ENCODE results near the gene CCDC127. TPM values are rescaled to one million over a fixed set of nuclear protein-coding genes. Genes with fewer than 3 reads are reported as not detected.
A peak's percentile ranks its signal among the peaks of the same experiment; 100 is the strongest.

Gene CCDC127
- total RNA-seq, 1 donor = 4.3 TPM

GRCh38 chr5:189976-190365 lies 28.0 kb downstream of the CCDC127 start:
- peak; percentile 30 for DNase-seq (ENCODE audit: insufficient read length, low spot score, missing footprints)
- Histone ChIP-seq H3K27me3 (ENCODE audit: insufficient read depth, low read length) (peaks cover 36% of the 10 kb centered on the region), H3K27ac (ENCODE audit: low read depth, low read length) (no peak overlapping the region), H2AFZ (ENCODE audit: low read length) (no peak overlapping the region), H3K4me3 (ENCODE audit: insufficient read depth, low read length) (no peak overlapping the region), H3K79me2 (ENCODE audit: insufficient read depth, low read length) (no peaks in the 10 kb centered on the region), H3K9me3 (ENCODE audit: low read depth, low read length) (no peaks in the 10 kb centered on the region), H3K4me1 (ENCODE audit: insufficient read depth, low read length) (peaks cover 4% of the 10 kb centered on the region), H4K20me1 (ENCODE audit: insufficient read depth, low read length) (peaks cover 4% of the 10 kb centered on the region), H3K36me3 (ENCODE audit: insufficient read depth, low read length) (no peaks in the 10 kb centered on the region), H3K4me2 (ENCODE audit: insufficient read depth, low read length) (no peak overlapping the region)
- no peak for TF ChIP-seq CTCF (IDR thresholded peaks at IDR 0.05; ENCODE audit: extremely low read depth, low read depth, low read length)

GRCh38 chr5:189486-189885 lies 28.5 kb downstream of the CCDC127 start:
- Histone ChIP-seq H3K4me1 (ENCODE audit: insufficient read depth, low read length) (peaks cover 4% of the 10 kb centered on the region), H3K36me3 (ENCODE audit: insufficient read depth, low read length) (no peaks in the 10 kb centered on the region), H3K4me3 (ENCODE audit: insufficient read depth, low read length) (no peak overlapping the region), H3K79me2 (ENCODE audit: insufficient read depth, low read length) (no peaks in the 10 kb centered on the region), H4K20me1 (ENCODE audit: insufficient read depth, low read length) (peaks cover 4% of the 10 kb centered on the region), H2AFZ (ENCODE audit: low read length) (no peak overlapping the region), H3K9me3 (ENCODE audit: low read depth, low read length) (no peaks in the 10 kb centered on the region), H3K27ac (ENCODE audit: low read depth, low read length) (no peak overlapping the region), H3K4me2 (ENCODE audit: insufficient read depth, low read length) (no peak overlapping the region), H3K27me3 (ENCODE audit: insufficient read depth, low read length) (peaks cover 36% of the 10 kb centered on the region)
- TF ChIP-seq CTCF (IDR thresholded peaks at IDR 0.05; ENCODE audit: extremely low read depth, low read depth, low read length) = no peak
- no peak for DNase-seq (ENCODE audit: insufficient read length, low spot score, missing footprints)

- Histone ChIP-seq H3K4me1 (ENCODE audit: insufficient read depth, low read length) (peaks cover 4% of the 10 kb centered on the region), H3K27me3 (ENCODE audit: insufficient read depth, low read length) (peaks cover 34% of the 10 kb centered on the region), H3K36me3 (ENCODE audit: insufficient read depth, low read length) (no peaks in the 10 kb centered on the region), H3K4me2 (ENCODE audit: insufficient read depth, low read length) (peak overlapping the region; percentile 80), H3K4me3 (ENCODE audit: insufficient read depth, low read length) (peak overlapping the region; percentile 31), H3K79me2 (ENCODE audit: insufficient read depth, low read length) (no peaks in the 10 kb centered on the region), H3K9me3 (ENCODE audit: low read depth, low read length) (no peaks in the 10 kb centered on the region), H2AFZ (ENCODE audit: low read length) (peak overlapping the region; percentile 69), H3K27ac (ENCODE audit: low read depth, low read length) (no peak overlapping the region), H4K20me1 (ENCODE audit: insufficient read depth, low read length) (peaks cover 4% of the 10 kb centered on the region)
- DNase-seq (ENCODE audit: insufficient read length, low spot score, missing footprints) = peak; percentile 99
- peak; percentile 92 for TF ChIP-seq CTCF (IDR thresholded peaks at IDR 0.05; ENCODE audit: extremely low read depth, low read depth, low read length)
Measured at GRCh38 chr5:188488-189481, 29.2 kb downstream of the CCDC127 start.

Data from osteoblast (primary cell).